ENCODE data around the gene SLC9A1.

Gene SLC9A1

GRCh38 chr1:27065999-27066630, 88.8 kb downstream of the SLC9A1 start:
- no peak for DNase-seq

GRCh38 chr1:27060891-27061290, 94.0 kb downstream of the SLC9A1 start:
- no peak for DNase-seq

GRCh38 chr1:27058966-27059669, 95.8 kb downstream of the SLC9A1 start:
- DNase-seq = no peak

GRCh38 chr1:27057801-27058625, 96.9 kb downstream of the SLC9A1 start:
- peak; percentile 34 to 80 for DNase-seq

- DNase-seq = peak; percentile 47 to 61
Measured at GRCh38 chr1:27057389-27057788, 97.5 kb downstream of the SLC9A1 start.

GRCh38 chr1:27053977-27054753, 100.8 kb downstream of the SLC9A1 start:
- DNase-seq = peak in 1 of 2 experiments; percentile 33

- DNase-seq = no peak
Measured at GRCh38 chr1:27052527-27052926, 102.4 kb downstream of the SLC9A1 start.

- no peak for DNase-seq
Measured at GRCh38 chr1:27049607-27050006, 105.3 kb downstream of the SLC9A1 start.

GRCh38 chr1:27049100-27049499, 105.8 kb downstream of the SLC9A1 start:
- no peak for DNase-seq

Data from NCI-H524 (cell line).